Choroid plexus epithelial cell (primary cell): ENCODE data around the gene CRB2.

Source experiments
- DNase-seq: peaks from one replicate; pipeline ENCODE4 v3.0.0-alpha.2; 2010; ENCODE audit warnings: low read depth
- H3K4me3 ChIP-seq: 2 replicates; pipeline ENCODE4 v1.5.1; 2011; ENCODE audit warnings: low read depth, mild to moderate bottlenecking, control low read depth, low read length, moderate library complexity
- TF ChIP-seq, protein P1 (sequence below): conservative IDR thresholded peaks from 2 replicates; pipeline ENCODE4 v1.5.1; 2011; ENCODE audit warnings: low read depth, mild to moderate bottlenecking, control low read depth, inconsistent platforms, low read length, moderate library complexity

The CRB2 gene

DNA sequence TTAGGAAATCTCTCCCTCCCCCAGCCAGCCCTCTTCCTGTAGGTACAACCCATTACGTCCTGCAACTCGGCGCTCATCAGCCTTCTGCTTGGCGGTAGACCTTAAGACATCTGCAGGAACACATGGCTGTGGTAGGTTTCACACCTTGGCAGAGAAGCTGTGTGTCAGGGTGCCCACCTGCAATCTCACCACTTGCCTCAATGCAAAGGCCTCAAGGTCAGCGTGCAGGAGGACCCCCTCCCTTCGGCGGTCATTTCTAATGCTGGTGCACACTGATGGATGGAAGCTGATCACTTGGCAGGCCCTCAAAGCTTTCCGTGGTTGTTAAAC, 67.3 kb downstream of the CRB2 start:
- TF ChIP-seq, protein P1, sequence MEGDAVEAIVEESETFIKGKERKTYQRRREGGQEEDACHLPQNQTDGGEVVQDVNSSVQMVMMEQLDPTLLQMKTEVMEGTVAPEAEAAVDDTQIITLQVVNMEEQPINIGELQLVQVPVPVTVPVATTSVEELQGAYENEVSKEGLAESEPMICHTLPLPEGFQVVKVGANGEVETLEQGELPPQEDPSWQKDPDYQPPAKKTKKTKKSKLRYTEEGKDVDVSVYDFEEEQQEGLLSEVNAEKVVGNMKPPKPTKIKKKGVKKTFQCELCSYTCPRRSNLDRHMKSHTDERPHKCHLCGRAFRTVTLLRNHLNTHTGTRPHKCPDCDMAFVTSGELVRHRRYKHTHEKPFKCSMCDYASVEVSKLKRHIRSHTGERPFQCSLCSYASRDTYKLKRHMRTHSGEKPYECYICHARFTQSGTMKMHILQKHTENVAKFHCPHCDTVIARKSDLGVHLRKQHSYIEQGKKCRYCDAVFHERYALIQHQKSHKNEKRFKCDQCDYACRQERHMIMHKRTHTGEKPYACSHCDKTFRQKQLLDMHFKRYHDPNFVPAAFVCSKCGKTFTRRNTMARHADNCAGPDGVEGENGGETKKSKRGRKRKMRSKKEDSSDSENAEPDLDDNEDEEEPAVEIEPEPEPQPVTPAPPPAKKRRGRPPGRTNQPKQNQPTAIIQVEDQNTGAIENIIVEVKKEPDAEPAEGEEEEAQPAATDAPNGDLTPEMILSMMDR: no peak
- no peak overlapping the region for H3K4me3 ChIP-seq
- DNase-seq: no peak

DNA sequence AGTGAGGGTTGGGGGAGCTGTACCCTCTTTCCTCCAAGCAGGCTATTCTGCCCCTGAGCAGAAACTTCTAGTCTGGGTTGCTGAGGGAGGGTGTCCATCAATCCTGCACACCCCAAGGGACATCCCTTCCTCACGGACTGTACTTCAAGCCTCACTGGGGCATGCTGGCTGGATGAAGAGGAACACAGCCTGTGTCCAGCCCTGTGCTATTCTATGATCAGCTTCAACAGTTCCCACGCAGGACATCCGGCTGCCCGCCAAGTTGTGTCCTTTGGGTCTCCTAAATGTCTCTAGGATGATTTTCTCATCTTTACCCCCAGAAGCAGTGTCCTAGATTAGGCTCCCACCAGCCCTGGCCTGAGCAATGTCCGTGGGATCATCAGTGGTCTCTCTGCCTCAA, 68.1 kb downstream of the CRB2 start:
- no peak for DNase-seq
- no peak overlapping the region for H3K4me3 ChIP-seq
- TF ChIP-seq, protein P1: no peak

DNA sequence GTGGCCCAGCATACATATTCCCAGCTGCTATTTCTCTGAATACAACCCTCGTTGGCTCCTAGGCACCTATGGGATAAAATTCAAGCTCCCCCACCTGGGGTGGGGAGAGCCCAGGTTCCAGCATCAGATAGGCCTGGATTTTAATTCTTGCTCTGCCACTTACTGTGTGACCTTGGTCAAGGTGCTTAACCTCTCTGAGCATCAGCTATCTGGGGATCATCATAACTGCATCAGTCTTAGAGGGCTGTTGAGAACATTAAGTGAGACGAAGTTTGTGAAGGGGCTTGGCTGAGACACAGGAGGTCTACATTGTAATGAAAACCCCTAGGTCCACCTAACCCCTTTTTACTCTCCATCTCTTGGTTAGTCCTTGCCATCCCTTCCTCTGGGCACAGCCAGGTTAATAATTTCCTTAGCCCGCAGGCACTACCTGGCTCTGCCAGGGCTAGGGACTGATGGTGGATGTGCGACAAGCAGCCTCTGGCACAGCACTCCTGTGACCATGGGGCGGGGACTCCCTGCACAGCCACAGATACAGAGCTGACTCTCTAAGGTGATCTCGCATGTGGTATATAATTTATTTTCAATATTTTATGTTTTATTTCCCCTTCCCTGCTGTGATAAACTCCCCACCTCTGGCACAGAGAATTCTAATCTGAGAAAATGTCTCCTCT, 68.7 kb downstream of the CRB2 start:
- TF ChIP-seq, protein P1: no peak
- H3K4me3 ChIP-seq: no peak overlapping the region
- DNase-seq: no peak

DNA sequence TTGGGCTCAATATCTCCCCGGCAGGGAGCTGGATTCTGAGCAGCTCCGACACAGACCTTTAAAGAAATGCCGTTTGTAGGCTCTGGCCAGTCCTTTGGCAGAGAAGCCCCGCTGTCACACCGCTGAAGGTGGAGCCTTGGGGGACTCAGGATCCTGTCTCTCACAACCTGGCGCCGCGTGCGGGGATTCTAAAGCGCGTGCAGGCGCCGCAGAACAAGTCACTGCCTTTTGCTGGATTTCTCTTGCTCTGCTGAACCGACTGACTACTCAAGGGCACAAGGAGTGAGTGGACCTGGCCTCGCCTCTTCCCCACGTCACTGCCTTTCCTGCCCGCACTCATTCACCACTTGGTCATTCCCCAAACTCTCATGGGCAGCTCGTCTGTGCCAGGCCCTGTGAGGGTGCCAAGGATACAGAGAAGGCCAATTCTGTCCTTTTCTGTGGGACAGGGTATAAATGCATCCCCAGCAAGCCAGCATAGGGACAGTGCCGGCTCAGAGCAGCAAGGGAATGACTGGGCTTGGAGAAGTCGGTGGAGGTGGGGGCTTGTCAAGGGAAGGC, 69.3 kb downstream of the CRB2 start:
- TF ChIP-seq, protein P1: no peak
- no peak for DNase-seq
- no peak overlapping the region for H3K4me3 ChIP-seq

DNA sequence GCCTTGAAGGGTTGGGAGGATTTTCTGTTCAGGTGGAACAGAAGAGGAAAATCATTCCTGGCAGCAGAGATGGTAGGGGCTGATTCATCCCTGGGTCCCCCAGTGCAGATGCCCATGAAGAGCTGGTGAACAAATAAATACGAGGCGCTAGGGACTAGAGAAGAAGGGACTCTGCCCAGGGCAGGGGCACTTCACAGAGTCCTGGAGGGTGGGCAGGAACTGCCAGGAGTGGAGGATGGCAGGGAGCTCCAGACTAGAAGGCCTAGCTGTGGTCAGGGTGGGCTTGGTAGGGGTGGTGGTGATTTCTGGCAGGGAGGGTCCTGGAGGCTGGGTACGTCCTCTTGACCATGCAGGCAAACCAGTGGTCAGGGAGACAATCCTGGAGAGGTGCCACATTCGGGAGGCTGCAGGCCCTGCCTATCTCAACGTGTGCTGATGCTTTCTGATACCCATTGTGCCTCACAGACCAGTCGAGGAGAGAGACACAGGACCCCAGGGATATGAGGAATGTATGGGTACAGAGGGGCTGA, 69.9 kb downstream of the CRB2 start:
- TF ChIP-seq, protein P1: no peak
- H3K4me3 ChIP-seq: no peak overlapping the region
- no peak for DNase-seq

DNA sequence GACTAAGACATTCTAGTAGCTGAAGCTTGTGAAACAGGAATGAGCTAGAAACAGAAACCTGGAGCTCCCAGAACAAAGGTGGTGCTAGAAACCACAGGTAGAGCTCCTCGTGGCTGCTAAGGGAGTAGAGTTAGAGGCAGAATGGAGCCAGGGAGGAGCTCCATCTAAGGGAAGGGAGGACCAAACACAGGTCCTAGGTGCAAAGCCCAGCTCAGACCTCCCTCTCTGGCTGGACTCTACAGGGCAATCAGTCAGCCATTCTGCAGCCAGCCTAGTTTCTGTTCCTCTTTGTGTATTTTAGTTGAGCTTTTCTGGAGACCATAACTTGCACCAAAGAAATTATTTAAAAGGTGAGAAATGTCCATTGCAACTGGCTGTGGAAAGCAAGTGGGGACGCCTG, 70.4 kb downstream of the CRB2 start:
- TF ChIP-seq, protein P1: no peak
- no peak for DNase-seq
- H3K4me3 ChIP-seq: no peak overlapping the region
